PC-9 (cell line): Measurements from ENCODE around the gene SNAP91. TPM values are rescaled to one million over a fixed set of nuclear protein-coding genes. Genes with fewer than 3 reads are reported as not detected.

ENCODE experiments used
- BruUV-seq: library from RNA; stranded (reverse); fragments of 400-500 nt; replicated peaks from 2 replicates; lab custom pipeline; 2021; lab: Mats Ljungman, UMichigan
- CTCF ChIA-PET: fragments of 300-600 bp; sonication (Branson Sonifier 250); formaldehyde crosslinking; loops from one replicate; lab custom pipeline; 2022; ENCODE audit warnings: antibody characterized with exemption; lab: Charles Lee
- POLR2A ChIA-PET: fragments of 300-600 bp; sonication (Branson Sonifier 250); formaldehyde crosslinking; loops from one replicate; lab custom pipeline; 2022; ENCODE audit warnings: antibody characterized with exemption; ENCODE audit not compliant: unreplicated experiment; lab: Charles Lee
- DNase-seq, 2 experiments: peaks; one replicate each; pipeline versions ENCODE4 v3.0.0 to v3.0.0-alpha.2; 2015 to 2022; ENCODE audit warnings: mixed read lengths in 1 of 2
- H2AFZ ChIP-seq: fragments of 200-600 bp; sonication (generic); 2 replicates; pipeline ENCODE4 v1.8.1; 2017; ENCODE audit warnings: antibody characterized with exemption
- H3F3A ChIP-seq: fragments of 200-600 bp; sonication (generic); 2 replicates; pipeline ENCODE4 v1.8.1; 2017; ENCODE audit warnings: antibody characterized with exemption, mild to moderate bottlenecking, low read depth; ENCODE audit not compliant: insufficient read depth
- H3K27ac ChIP-seq: fragments of 200-600 bp; sonication (generic); 2 replicates; pipeline ENCODE4 v1.6.1; 2016; ENCODE audit warnings: mixed run types
- H3K27me3 ChIP-seq: fragments of 200-600 bp; sonication (generic); 2 replicates; pipeline ENCODE4 v1.6.1; 2016; ENCODE audit warnings: low read depth, mixed run types; ENCODE audit not compliant: insufficient read depth
- H3K36me3 ChIP-seq: fragments of 200-600 bp; sonication (generic); 2 replicates; pipeline ENCODE4 v1.6.1; 2016; ENCODE audit warnings: low read depth, mixed run types
- H3K4me1 ChIP-seq: fragments of 200-600 bp; sonication (generic); replicated peaks from 2 replicates; pipeline ENCODE4 v1.6.1; 2016; ENCODE audit warnings: mixed run types; ENCODE audit not compliant: insufficient read depth
- H3K4me2 ChIP-seq: fragments of 200-600 bp; sonication (generic); 2 replicates; pipeline ENCODE4 v1.6.1; 2017; ENCODE audit warnings: mixed run types
- H3K4me3 ChIP-seq: fragments of 200-600 bp; sonication (generic); 2 replicates; pipeline ENCODE4 v1.6.1; 2016; ENCODE audit warnings: mixed run types
- H3K79me2 ChIP-seq: fragments of 200-600 bp; sonication (generic); 2 replicates; pipeline ENCODE4 v1.6.1; 2017; ENCODE audit warnings: low read depth, mixed run types
- H3K9me2 ChIP-seq: fragments of 200-600 bp; sonication (generic); 2 replicates; pipeline ENCODE4 v1.8.1; 2017; ENCODE audit warnings: mild to moderate bottlenecking; ENCODE audit not compliant: insufficient read depth
- H3K9me3 ChIP-seq: fragments of 200-600 bp; sonication (generic); 2 replicates; pipeline ENCODE4 v1.8.1; 2016; ENCODE audit warnings: low read depth; ENCODE audit not compliant: insufficient read depth
- H4K20me1 ChIP-seq: fragments of 200-600 bp; sonication (generic); 2 replicates; pipeline ENCODE4 v1.8.1; 2017; ENCODE audit not compliant: insufficient read depth
- EZH2 ChIP-seq: fragments of 200-600 bp; sonication (generic); IDR thresholded peaks from 2 replicates; pipeline ENCODE4 v1.8.0; 2017; ENCODE audit warnings: antibody characterized with exemption, low read depth
- intact Hi-C: fragments of 100-400 bp; cut with micrococcal nuclease; formaldehyde crosslinking; loops from one replicate; pipeline ENCODE4 v1.10.0; 2022; ENCODE audit not compliant: unreplicated experiment
- total RNA-seq: library from RNA; stranded (reverse); gene quantifications from 2 replicates; pipeline ENCODE4 v1.2.3, GENCODE V29; 2021
- TF ChIP-seq, protein P1 (sequence below): fragments of 200-600 bp; sonication (generic); conservative IDR thresholded peaks from 2 replicates; pipeline ENCODE4 v1.6.1; 2017; ENCODE audit warnings: mixed run types, antibody characterized with exemption, mild to moderate bottlenecking, moderate library complexity

Gene SNAP91
- total RNA-seq, 1 experiment from 2014 or later: not detected

DNA sequence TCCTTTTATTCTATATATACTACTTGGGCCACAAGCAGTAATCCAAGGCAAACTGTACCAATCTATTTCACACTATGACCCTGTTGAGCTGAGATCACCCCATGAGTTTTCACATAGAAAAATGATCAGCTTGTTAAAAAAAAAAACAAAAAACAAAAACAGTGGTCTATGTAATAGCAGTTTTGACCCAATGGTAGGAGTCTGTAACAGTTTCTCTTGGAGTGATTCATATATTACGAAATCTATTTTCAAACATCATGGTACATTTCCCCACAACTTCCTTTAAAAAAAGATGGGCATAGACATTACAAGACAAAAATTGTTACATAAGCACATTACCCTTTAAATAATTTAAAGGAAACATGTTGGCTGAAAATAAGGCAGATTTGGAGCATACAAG is 118.5 kb downstream of the SNAP91 start:
- intact Hi-C loops: no loop called here
- no peaks in the 10 kb centered on the region for H3K9me3 ChIP-seq

DNA sequence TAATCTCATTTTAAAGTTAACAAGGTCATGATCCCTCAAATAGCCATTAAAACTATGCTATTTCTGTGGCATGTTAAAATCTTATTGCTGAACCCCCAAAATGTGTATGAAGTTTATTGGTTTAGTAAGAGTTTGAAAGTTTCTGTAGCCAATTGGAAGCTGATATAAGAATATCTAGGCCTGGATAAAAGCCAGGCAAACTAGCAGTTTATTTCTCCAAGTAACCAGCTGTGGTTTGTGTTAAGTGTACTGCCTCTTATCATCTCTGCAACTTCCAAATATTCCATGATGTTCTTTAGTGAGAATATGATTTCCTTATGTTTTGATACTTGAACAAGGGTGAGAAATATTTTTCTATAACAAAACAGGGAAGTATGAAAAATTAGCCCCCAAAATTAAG is 119.8 kb downstream of the SNAP91 start:
- Histone ChIP-seq H3K9me2 (no peaks in the 10 kb centered on the region), H3F3A (no peaks in the 10 kb centered on the region), H3K4me1 (no peaks in the 10 kb centered on the region), H3K36me3 (no peaks in the 10 kb centered on the region), H3K27me3 (no peaks in the 10 kb centered on the region), H3K27ac (no peak overlapping the region), H3K79me2 (no peaks in the 10 kb centered on the region), H3K9me3 (no peaks in the 10 kb centered on the region), H3K4me2 (no peak overlapping the region), H3K4me3 (no peak overlapping the region), H4K20me1 (no peaks in the 10 kb centered on the region), H2AFZ (no peak overlapping the region)
- ChIA-PET POLR2A (no interaction called here), CTCF (no interaction called here)
- no peak for DNase-seq
- intact Hi-C loops: no loop called here
- no peak for TF ChIP-seq EZH2
- TF ChIP-seq, protein P1, sequence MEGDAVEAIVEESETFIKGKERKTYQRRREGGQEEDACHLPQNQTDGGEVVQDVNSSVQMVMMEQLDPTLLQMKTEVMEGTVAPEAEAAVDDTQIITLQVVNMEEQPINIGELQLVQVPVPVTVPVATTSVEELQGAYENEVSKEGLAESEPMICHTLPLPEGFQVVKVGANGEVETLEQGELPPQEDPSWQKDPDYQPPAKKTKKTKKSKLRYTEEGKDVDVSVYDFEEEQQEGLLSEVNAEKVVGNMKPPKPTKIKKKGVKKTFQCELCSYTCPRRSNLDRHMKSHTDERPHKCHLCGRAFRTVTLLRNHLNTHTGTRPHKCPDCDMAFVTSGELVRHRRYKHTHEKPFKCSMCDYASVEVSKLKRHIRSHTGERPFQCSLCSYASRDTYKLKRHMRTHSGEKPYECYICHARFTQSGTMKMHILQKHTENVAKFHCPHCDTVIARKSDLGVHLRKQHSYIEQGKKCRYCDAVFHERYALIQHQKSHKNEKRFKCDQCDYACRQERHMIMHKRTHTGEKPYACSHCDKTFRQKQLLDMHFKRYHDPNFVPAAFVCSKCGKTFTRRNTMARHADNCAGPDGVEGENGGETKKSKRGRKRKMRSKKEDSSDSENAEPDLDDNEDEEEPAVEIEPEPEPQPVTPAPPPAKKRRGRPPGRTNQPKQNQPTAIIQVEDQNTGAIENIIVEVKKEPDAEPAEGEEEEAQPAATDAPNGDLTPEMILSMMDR: no peak
- no TSS peak for BruUV-seq

More for the DNA sequence above, 118.5 kb downstream of the SNAP91 start:
- no peak for DNase-seq
- no peak overlapping the region for H3K27ac ChIP-seq
- no peaks in the 10 kb centered on the region for H3K9me2 ChIP-seq
- TF ChIP-seq, protein P1: no peak
- no peak for TF ChIP-seq EZH2
- no peak overlapping the region for H3K4me2 ChIP-seq
- no peaks in the 10 kb centered on the region for H3K79me2 ChIP-seq
- H3K27me3 ChIP-seq: no peaks in the 10 kb centered on the region
- no peak overlapping the region for H2AFZ ChIP-seq
- no peaks in the 10 kb centered on the region for H4K20me1 ChIP-seq
- no peaks in the 10 kb centered on the region for H3K4me1 ChIP-seq
- ChIA-PET POLR2A (no interaction called here), CTCF (no interaction called here)
- H3F3A ChIP-seq: no peaks in the 10 kb centered on the region
- H3K36me3 ChIP-seq: no peaks in the 10 kb centered on the region
- H3K4me3 ChIP-seq: no peak overlapping the region
- BruUV-seq: no TSS peak

DNA sequence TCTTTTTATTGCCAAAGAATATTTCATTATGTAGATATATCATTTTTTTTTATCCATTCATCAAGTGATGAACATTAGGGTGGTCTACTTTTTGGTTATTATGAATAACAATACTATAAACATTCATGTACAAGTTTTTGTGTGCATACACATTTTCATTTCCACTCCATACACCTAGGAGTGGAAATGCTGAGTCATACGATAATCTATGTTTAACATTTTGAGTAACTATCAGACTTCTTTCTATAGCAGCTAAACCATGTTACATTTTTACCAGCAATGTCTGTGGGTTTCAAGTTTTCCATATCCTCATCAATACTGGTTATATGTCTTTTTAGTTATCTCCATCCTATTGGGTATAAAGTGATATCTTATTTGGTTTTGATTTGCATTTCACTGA is 130.8 kb downstream of the SNAP91 start:
- H2AFZ ChIP-seq: no peak overlapping the region
- BruUV-seq: no TSS peak
- TF ChIP-seq, protein P1: no peak
- TF ChIP-seq EZH2: no peak
- no peaks in the 10 kb centered on the region for H3K36me3 ChIP-seq
- DNase-seq: no peak
- no peaks in the 10 kb centered on the region for H4K20me1 ChIP-seq
- no peak overlapping the region for H3K4me2 ChIP-seq
- no peak overlapping the region for H3K27ac ChIP-seq
- ChIA-PET POLR2A (no interaction called here), CTCF (no interaction called here)
- no peaks in the 10 kb centered on the region for H3K27me3 ChIP-seq
- no peaks in the 10 kb centered on the region for H3K9me2 ChIP-seq
- no peaks in the 10 kb centered on the region for H3K4me1 ChIP-seq
- H3F3A ChIP-seq: no peaks in the 10 kb centered on the region
- no peaks in the 10 kb centered on the region for H3K79me2 ChIP-seq
- intact Hi-C loops: no loop called here
- no peak overlapping the region for H3K4me3 ChIP-seq
- no peaks in the 10 kb centered on the region for H3K9me3 ChIP-seq
